HepG2 (cell line): ENCODE data around the gene SMIM1. TPM values are rescaled to one million over a fixed set of nuclear protein-coding genes. Genes with fewer than 3 reads are reported as not detected.
A peak's percentile ranks its signal among the peaks of the same experiment; 100 is the strongest.

Source experiments
- ATAC-seq: fragments of 200-7000 bp; cut with Tn5 transposase; 3 replicates; pipeline ENCODE4 v1.9.1; 2020; ENCODE audit warnings: mild to moderate bottlenecking, moderate library complexity
- BruUV-seq: library from RNA; stranded (reverse); fragments of 400-500 nt; replicated peaks from 2 replicates; lab custom pipeline; 2021; lab: Mats Ljungman, UMichigan
- CTCF ChIA-PET: fragments of 300-600 bp; formaldehyde crosslinking; extraction: SDS; loops from one replicate; lab custom pipeline; 2021; ENCODE audit warnings: low total read pairs, inconsistent platforms, low intra/inter-chr PET ratio; lab: Yijun Ruan, JAX
- POLR2A ChIA-PET: fragments of 350-600 bp; sonication (Branson Sonifier 250); formaldehyde crosslinking; loops from one replicate; lab custom pipeline; 2020; ENCODE audit warnings: antibody characterized with exemption, inconsistent platforms; lab: Yijun Ruan, JAX
- DNase-seq: peaks from one replicate; pipeline ENCODE4 v3.0.0-alpha.2; 2015; ENCODE audit warnings: low spot score
- FAIRE-seq: peaks from 3 replicates; lab custom pipeline; 2011; peaks lifted over from hg19 to GRCh38; lab: Jason Lieb, UNC
- H2AFZ ChIP-seq: one replicate; pipeline ENCODE4 v1.6.1; 2011; ENCODE audit warnings: low read length, inconsistent platforms
- H3K27ac ChIP-seq: fragments of 300-600 bp; 3 replicates; pipeline ENCODE4 v1.8.0; 2011; ENCODE audit warnings: mixed run types, mild to moderate bottlenecking, mixed read lengths, low read length, inconsistent platforms; ENCODE audit not compliant: insufficient read depth; ENCODE audit errors: extremely low read length
- H3K27me3 ChIP-seq, 2 experiments: fragments of 200-600 bp in 1 of 2; 2 replicates in 1 of 2; 3 replicates in 1 of 2; pipeline versions ENCODE4 v1.6.0 to v1.8.0; 2011; ENCODE audit warnings: low read length in 2 of 2, mild to moderate bottlenecking in 2 of 2, moderate library complexity in 2 of 2, inconsistent platforms in 1 of 2; ENCODE audit not compliant: insufficient read depth in 2 of 2, control insufficient read depth in 1 of 2
- H3K36me3 ChIP-seq, 2 experiments: fragments of 200-600 bp in 1 of 2; replicated peaks in 1 of 2; 2 replicates in 1 of 2; 3 replicates in 1 of 2; pipeline versions ENCODE4 v1.5.1 to v1.8.0; 2011; ENCODE audit warnings: low read length in 2 of 2, inconsistent platforms in 1 of 2; ENCODE audit not compliant: insufficient read depth in 2 of 2, control insufficient read depth in 1 of 2
- H3K4me1 ChIP-seq: 2 replicates; pipeline ENCODE4 v1.5.1; 2012; ENCODE audit warnings: low read length, inconsistent platforms; ENCODE audit not compliant: insufficient read depth
- H3K4me2 ChIP-seq: 2 replicates; pipeline ENCODE4 v1.6.0; 2011; ENCODE audit warnings: low read depth, low read length, inconsistent platforms
- H3K4me3 ChIP-seq, 3 experiments: fragments of 200-600 bp in 1 of 3; sonication (generic), shearing (Covaris generic) in 1 of 3; replicated peaks in 1 of 3; 2 replicates each; pipeline ENCODE4 v1.5.1; 2011 to 2016; ENCODE audit warnings: low read length in 3 of 3, inconsistent platforms in 2 of 3, low read depth in 2 of 3, mild to moderate bottlenecking in 2 of 3, control low read depth in 1 of 3, mixed read lengths in 1 of 3; ENCODE audit not compliant: insufficient read depth in 1 of 3
- H3K79me2 ChIP-seq: one replicate; pipeline ENCODE4 v1.6.1; 2011; ENCODE audit warnings: low read length, inconsistent platforms; ENCODE audit not compliant: insufficient read depth
- H3K9ac ChIP-seq: 2 replicates; pipeline ENCODE4 v1.6.0; 2011; ENCODE audit warnings: mild to moderate bottlenecking, low read depth, low read length, inconsistent platforms; ENCODE audit not compliant: insufficient read depth
- H3K9me3 ChIP-seq: 2 replicates; pipeline ENCODE4 v1.5.1; 2012; ENCODE audit warnings: mild to moderate bottlenecking, low read length
- H4K20me1 ChIP-seq: 2 replicates; pipeline ENCODE4 v1.6.0; 2011; ENCODE audit warnings: inconsistent platforms, mild to moderate bottlenecking, low read length, moderate library complexity; ENCODE audit not compliant: insufficient read depth
- ATM ChIP-seq: fragments of 450-650 bp; IDR thresholded peaks from 2 replicates; pipeline ENCODE4 v1.7.1; 2017; ENCODE audit warnings: mild to moderate bottlenecking, borderline replicate concordance
- HES4 ChIP-seq: sonication (generic); formaldehyde crosslinking; IDR thresholded peaks from 2 replicates; pipeline ENCODE4 v1.9.0; 2021; ENCODE audit warnings: mild to moderate bottlenecking, missing genetic modification reagents, borderline replicate concordance
- KLF15 ChIP-seq: sonication (generic); formaldehyde crosslinking; IDR thresholded peaks from 2 replicates; pipeline ENCODE4 v1.8.1; 2023; ENCODE audit warnings: borderline replicate concordance, mild to moderate bottlenecking, inconsistent platforms, missing genetic modification reagents, mixed read lengths
- KMT2A ChIP-seq: sonication (generic); formaldehyde crosslinking; IDR thresholded peaks from 2 replicates; pipeline ENCODE4 v1.4.0; 2020; ENCODE audit warnings: missing genetic modification reagents
- NFIC ChIP-seq: IDR thresholded peaks from 2 replicates; pipeline ENCODE4 v1.6.1; 2012; ENCODE audit warnings: mild to moderate bottlenecking, low read length, inconsistent platforms
- POGZ ChIP-seq: sonication (generic); formaldehyde crosslinking; IDR thresholded peaks from 2 replicates; pipeline ENCODE4 v1.4.0; 2020; ENCODE audit warnings: mild to moderate bottlenecking, missing genetic modification reagents
- PPARG ChIP-seq: conservative IDR thresholded peaks from 2 replicates; pipeline ENCODE4 v1.6.1; 2016; ENCODE audit warnings: missing biosample characterization, missing genetic modification reagents
- XBP1 ChIP-seq: sonication (generic); formaldehyde crosslinking; IDR thresholded peaks from 2 replicates; pipeline ENCODE4 v1.5.0; 2020; ENCODE audit warnings: missing genetic modification reagents
- ZNF24 ChIP-seq: fragments of 450-650 bp; IDR thresholded peaks from 2 replicates; pipeline ENCODE4 v1.6.1; 2017; ENCODE audit warnings: antibody characterized with exemption, mild to moderate bottlenecking
- ZNF510 ChIP-seq: sonication (generic); formaldehyde crosslinking; IDR thresholded peaks from 2 replicates; pipeline ENCODE4 v1.4.0; 2020; ENCODE audit warnings: low read depth, mild to moderate bottlenecking, missing genetic modification reagents
- ZNF558 ChIP-seq: sonication (generic); formaldehyde crosslinking; IDR thresholded peaks from 2 replicates; pipeline ENCODE4 v1.9.0; 2022; ENCODE audit warnings: mild to moderate bottlenecking, missing genetic modification reagents, borderline replicate concordance
- ZNF567 ChIP-seq: sonication (generic); formaldehyde crosslinking; IDR thresholded peaks from 2 replicates; pipeline ENCODE4 v1.8.1; 2023; ENCODE audit warnings: mild to moderate bottlenecking, missing genetic modification reagents, borderline replicate concordance
- ZNF747 ChIP-seq: sonication (generic); formaldehyde crosslinking; IDR thresholded peaks from 2 replicates; pipeline ENCODE4 v1.8.1; 2023; ENCODE audit warnings: missing genetic modification reagents, mild to moderate bottlenecking, borderline replicate concordance
- ZSCAN21 ChIP-seq: sonication (generic); formaldehyde crosslinking; IDR thresholded peaks from 2 replicates; pipeline ENCODE4 v1.8.0; 2022; ENCODE audit warnings: mild to moderate bottlenecking, missing genetic modification reagents, moderate library complexity, borderline replicate concordance
- WGBS: methylation state at CpG from one replicate; pipeline ENCODE4 v1.1.6; 2017; ENCODE audit warnings: low lambda C conversion rate; 5-methylcytosine and 5-hydroxymethylcytosine counted together
- in situ Hi-C: cut with HindIII; loops from 2 replicates; pipeline ENCODE4 v1.10.0; 2017; ENCODE audit warnings: low pct_unique_long_range_greater_than_20kb; ENCODE audit not compliant: extremely low pct_ligation_motif_present
- intact Hi-C: fragments of 100-400 bp; cut with micrococcal nuclease; formaldehyde crosslinking; loops from one replicate; pipeline ENCODE4 v1.10.0; 2022; ENCODE audit not compliant: unreplicated experiment
- polyA plus RNA-seq, 8 experiments: library from polyadenylated mRNA; depleted of rRNA in 3 of 8; stranded (reverse) in 7 of 8; unstranded in 1 of 8; fragments of >200 nt; fragmentation: Illumina TruSeq in 4 of 8; extraction: Trizol in 4 of 8; gene quantifications; 2 replicates each; pipeline versions ENCODE4 v1.2.1 to v1.2.3, GENCODE V29; 2011 to 2016; ENCODE audit warnings: low read depth in 4 of 8, missing spikeins in 1 of 8, mixed read lengths in 1 of 8; ENCODE audit not compliant: insufficient read depth in 1 of 8
- total RNA-seq, 5 experiments: library from RNA; depleted of rRNA; stranded (reverse); fragments of >200 nt; fragmentation: Illumina TruSeq; extraction: Trizol; gene quantifications; 2 replicates each; pipeline ENCODE4 v1.2.3, GENCODE V29; 2016; ENCODE audit warnings: low read depth in 1 of 5
- TF ChIP-seq, protein P1 (sequence below): sonication (generic); formaldehyde crosslinking; IDR thresholded peaks from 2 replicates; pipeline ENCODE4 v1.8.1; 2022; ENCODE audit warnings: mild to moderate bottlenecking, missing genetic modification reagents
- TF ChIP-seq, protein P2 (sequence below): sonication (generic); formaldehyde crosslinking; IDR thresholded peaks from 2 replicates; pipeline ENCODE4 v1.5.1; 2020; ENCODE audit warnings: mild to moderate bottlenecking, missing genetic modification reagents, moderate library complexity
- TF ChIP-seq, protein P3 (sequence below): sonication (generic); formaldehyde crosslinking; IDR thresholded peaks from 2 replicates; pipeline ENCODE4 v1.5.0; 2020; ENCODE audit warnings: mild to moderate bottlenecking, missing genetic modification reagents

The SMIM1 gene
- total and polyA plus RNA-seq, 2 of the 13 experiments (the other 11 are each of a cell fraction or from before 2014, with no cell fraction given) = 12.4 to 56.3 TPM

DNA sequence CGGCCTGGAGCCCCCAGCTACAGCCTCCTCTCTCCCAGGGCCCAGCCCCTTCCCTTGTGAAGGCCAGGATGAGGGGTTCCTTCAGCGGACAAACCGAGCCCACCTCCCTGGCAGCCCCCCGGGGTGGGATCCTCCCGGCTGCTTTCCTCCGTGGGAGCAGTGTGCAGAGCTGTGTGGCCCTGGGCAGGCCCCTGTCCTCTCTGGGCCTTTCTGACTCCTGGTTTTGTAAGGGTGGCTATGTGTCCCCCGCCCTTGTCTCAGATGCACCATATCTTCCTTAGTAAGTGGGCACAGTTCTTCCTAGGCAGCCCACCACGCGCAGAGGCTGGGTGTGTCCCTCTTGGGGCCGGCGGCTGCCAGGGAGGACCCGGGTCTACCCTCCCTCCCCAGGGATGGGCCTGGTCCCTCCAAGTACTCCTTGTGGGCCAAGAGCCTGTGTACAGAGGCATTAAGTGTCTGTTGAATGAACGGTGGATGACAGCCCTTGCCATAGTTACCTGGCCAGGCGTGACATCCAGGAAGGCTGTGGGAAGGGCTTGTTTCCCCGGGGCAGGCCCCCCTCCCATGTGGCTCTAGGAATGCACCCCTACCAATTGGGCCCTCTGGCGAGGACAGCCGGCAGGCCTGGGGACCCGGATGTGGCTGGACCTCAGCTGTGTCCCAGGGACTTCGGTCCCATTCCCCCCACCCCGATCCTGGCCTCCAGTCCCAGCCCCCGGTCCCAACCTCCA, 3.8 kb downstream of the SMIM1 start:
- Histone ChIP-seq H3K4me1 (peaks cover 47% of the 10 kb centered on the region), H3K4me3 (no peak overlapping the region), H4K20me1 (no peaks in the 10 kb centered on the region), H2AFZ (no peak overlapping the region), H3K4me2 (peak overlapping the region; percentile 93), H3K9ac (peak overlapping the region; percentile 66), H3K36me3 (peaks cover 6 to 15% of the 10 kb centered on the region in 2 experiments; a peak in 4 of 5 replicates), H3K27me3 (no peaks in the 10 kb centered on the region), H3K27ac (peak overlapping the region; percentile 86), H3K9me3 (no peaks in the 10 kb centered on the region), H3K79me2 (peaks cover 18% of the 10 kb centered on the region)
- DNase-seq = no peak
- in situ Hi-C loops (no loop called here), intact Hi-C loops (loop anchor here (10.0 kb wide), 1 partner anchor 128 kb away; the partner anchor contains the start of gene C1orf174)
- 66% methylated on average over 5 of the region's 21 CpGs for WGBS
- FAIRE-seq = no peak
- ATAC-seq = no peak
- ChIA-PET POLR2A (interaction anchor here (0.7 to 1.6 kb wide), 8 partner anchors 9 to 319 kb away, joined by 3 to 20 read pairs (median 4); partner anchors contain the start of genes CCDC27, CEP104, DFFB and LRRC47), CTCF (no interaction called here)
- no TSS peak for BruUV-seq
- no peak for TF ChIP-seq ATM
- no peak for TF ChIP-seq ZNF510 (CRISPR knock-in tag)
- no peak for TF ChIP-seq KLF15 (CRISPR knock-in tag)
- TF ChIP-seq ZNF558 = no peak
- no peak for TF ChIP-seq XBP1
- TF ChIP-seq, protein P1, sequence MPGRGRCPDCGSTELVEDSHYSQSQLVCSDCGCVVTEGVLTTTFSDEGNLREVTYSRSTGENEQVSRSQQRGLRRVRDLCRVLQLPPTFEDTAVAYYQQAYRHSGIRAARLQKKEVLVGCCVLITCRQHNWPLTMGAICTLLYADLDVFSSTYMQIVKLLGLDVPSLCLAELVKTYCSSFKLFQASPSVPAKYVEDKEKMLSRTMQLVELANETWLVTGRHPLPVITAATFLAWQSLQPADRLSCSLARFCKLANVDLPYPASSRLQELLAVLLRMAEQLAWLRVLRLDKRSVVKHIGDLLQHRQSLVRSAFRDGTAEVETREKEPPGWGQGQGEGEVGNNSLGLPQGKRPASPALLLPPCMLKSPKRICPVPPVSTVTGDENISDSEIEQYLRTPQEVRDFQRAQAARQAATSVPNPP (CRISPR knock-in tag) = peak; percentile 17; the same call in 1 of the 2 replicates
- TF ChIP-seq, protein P2, sequence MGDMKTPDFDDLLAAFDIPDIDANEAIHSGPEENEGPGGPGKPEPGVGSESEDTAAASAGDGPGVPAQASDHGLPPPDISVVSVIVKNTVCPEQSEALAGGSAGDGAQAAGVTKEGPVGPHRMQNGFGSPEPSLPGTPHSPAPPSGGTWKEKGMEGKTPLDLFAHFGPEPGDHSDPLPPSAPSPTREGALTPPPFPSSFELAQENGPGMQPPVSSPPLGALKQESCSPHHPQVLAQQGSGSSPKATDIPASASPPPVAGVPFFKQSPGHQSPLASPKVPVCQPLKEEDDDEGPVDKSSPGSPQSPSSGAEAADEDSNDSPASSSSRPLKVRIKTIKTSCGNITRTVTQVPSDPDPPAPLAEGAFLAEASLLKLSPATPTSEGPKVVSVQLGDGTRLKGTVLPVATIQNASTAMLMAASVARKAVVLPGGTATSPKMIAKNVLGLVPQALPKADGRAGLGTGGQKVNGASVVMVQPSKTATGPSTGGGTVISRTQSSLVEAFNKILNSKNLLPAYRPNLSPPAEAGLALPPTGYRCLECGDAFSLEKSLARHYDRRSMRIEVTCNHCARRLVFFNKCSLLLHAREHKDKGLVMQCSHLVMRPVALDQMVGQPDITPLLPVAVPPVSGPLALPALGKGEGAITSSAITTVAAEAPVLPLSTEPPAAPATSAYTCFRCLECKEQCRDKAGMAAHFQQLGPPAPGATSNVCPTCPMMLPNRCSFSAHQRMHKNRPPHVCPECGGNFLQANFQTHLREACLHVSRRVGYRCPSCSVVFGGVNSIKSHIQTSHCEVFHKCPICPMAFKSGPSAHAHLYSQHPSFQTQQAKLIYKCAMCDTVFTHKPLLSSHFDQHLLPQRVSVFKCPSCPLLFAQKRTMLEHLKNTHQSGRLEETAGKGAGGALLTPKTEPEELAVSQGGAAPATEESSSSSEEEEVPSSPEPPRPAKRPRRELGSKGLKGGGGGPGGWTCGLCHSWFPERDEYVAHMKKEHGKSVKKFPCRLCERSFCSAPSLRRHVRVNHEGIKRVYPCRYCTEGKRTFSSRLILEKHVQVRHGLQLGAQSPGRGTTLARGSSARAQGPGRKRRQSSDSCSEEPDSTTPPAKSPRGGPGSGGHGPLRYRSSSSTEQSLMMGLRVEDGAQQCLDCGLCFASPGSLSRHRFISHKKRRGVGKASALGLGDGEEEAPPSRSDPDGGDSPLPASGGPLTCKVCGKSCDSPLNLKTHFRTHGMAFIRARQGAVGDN = peak; percentile 72
- no peak for TF ChIP-seq POGZ
- no peak for TF ChIP-seq ZNF567 (CRISPR knock-in tag)
- TF ChIP-seq KMT2A (CRISPR knock-in tag) = no peak
- no peak for TF ChIP-seq PPARG
- TF ChIP-seq, protein P3, sequence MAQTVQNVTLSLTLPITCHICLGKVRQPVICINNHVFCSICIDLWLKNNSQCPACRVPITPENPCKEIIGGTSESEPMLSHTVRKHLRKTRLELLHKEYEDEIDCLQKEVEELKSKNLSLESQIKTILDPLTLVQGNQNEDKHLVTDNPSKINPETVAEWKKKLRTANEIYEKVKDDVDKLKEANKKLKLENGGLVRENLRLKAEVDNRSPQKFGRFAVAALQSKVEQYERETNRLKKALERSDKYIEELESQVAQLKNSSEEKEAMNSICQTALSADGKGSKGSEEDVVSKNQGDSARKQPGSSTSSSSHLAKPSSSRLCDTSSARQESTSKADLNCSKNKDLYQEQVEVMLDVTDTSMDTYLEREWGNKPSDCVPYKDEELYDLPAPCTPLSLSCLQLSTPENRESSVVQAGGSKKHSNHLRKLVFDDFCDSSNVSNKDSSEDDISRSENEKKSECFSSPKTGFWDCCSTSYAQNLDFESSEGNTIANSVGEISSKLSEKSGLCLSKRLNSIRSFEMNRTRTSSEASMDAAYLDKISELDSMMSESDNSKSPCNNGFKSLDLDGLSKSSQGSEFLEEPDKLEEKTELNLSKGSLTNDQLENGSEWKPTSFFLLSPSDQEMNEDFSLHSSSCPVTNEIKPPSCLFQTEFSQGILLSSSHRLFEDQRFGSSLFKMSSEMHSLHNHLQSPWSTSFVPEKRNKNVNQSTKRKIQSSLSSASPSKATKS (CRISPR knock-in tag) = no peak
- no peak for TF ChIP-seq ZSCAN21 (CRISPR knock-in tag)
- TF ChIP-seq ZNF24 = no peak
- TF ChIP-seq HES4 (CRISPR knock-in tag) = 0 out of 2 replicates have a peak, but pooled peaks have one; percentile 3
- TF ChIP-seq NFIC = no peak
- TF ChIP-seq ZNF747 (CRISPR knock-in tag) = no peak
